DND-41 (cell line): Measurements from ENCODE around the gene ADK.

Source experiments
- ATAC-seq: fragments of 200-7000 bp; cut with Tn5 transposase; 3 replicates; pipeline ENCODE4 v1.9.1; 2021; ENCODE audit warnings: low read depth; ENCODE audit not compliant: insufficient read depth
- DNase-seq: peaks from one replicate; pipeline ENCODE4 v3.0.0-alpha.2; 2020
- H2AFZ ChIP-seq: 2 replicates; pipeline ENCODE4 v1.6.0; 2012; ENCODE audit warnings: low read depth, low read length
- H3K27ac ChIP-seq: 2 replicates; pipeline ENCODE4 v1.5.1; 2012; ENCODE audit warnings: low read length, inconsistent platforms
- H3K27me3 ChIP-seq: fragments of 200-600 bp; sonication (generic); 2 replicates; pipeline ENCODE4 v1.6.0; 2012; ENCODE audit warnings: low read length, mild to moderate bottlenecking, inconsistent platforms; ENCODE audit not compliant: insufficient read depth, poor library complexity
- H3K36me3 ChIP-seq: 2 replicates; pipeline ENCODE4 v1.5.1; 2012; ENCODE audit warnings: low read length, inconsistent platforms; ENCODE audit not compliant: insufficient read depth
- H3K4me1 ChIP-seq: 2 replicates; pipeline ENCODE4 v1.5.1; 2012; ENCODE audit warnings: mild to moderate bottlenecking, low read length; ENCODE audit not compliant: insufficient read depth
- H3K4me2 ChIP-seq: 2 replicates; pipeline ENCODE4 v1.6.0; 2012; ENCODE audit warnings: mild to moderate bottlenecking, moderate library complexity, low read length, inconsistent platforms; ENCODE audit not compliant: insufficient read depth
- H3K4me3 ChIP-seq, 2 experiments: fragments of 200-600 bp in 1 of 2; shearing (Covaris generic) in 1 of 2; 2 replicates each; pipeline ENCODE4 v1.5.1; 2012 to 2016; ENCODE audit warnings: inconsistent platforms in 2 of 2, low read length in 2 of 2, mild to moderate bottlenecking in 2 of 2, low read depth in 1 of 2, moderate library complexity in 1 of 2
- H3K79me2 ChIP-seq: 2 replicates; pipeline ENCODE4 v1.6.0; 2012; ENCODE audit warnings: low read length, inconsistent platforms; ENCODE audit not compliant: insufficient read depth
- H3K9ac ChIP-seq: 2 replicates; pipeline ENCODE4 v1.6.0; 2012; ENCODE audit warnings: low read depth, mild to moderate bottlenecking, inconsistent platforms, low read length, moderate library complexity
- H3K9me3 ChIP-seq: 2 replicates; pipeline ENCODE4 v1.5.1; 2012; ENCODE audit warnings: low read length, moderate library complexity, mild to moderate bottlenecking, inconsistent platforms; ENCODE audit not compliant: insufficient read depth, severe bottlenecking
- H4K20me1 ChIP-seq: 2 replicates; pipeline ENCODE4 v1.6.0; 2012; ENCODE audit warnings: low read length; ENCODE audit not compliant: insufficient read depth
- CTCF ChIP-seq: IDR thresholded peaks from 2 replicates; pipeline ENCODE4 v1.5.1; 2012; ENCODE audit warnings: borderline replicate concordance, low read length, moderate library complexity, mild to moderate bottlenecking; ENCODE audit not compliant: poor library complexity, severe bottlenecking; ENCODE audit errors: extremely low read depth
- EZH2 ChIP-seq: IDR thresholded peaks from 3 replicates; pipeline ENCODE4 v1.6.1; 2012; ENCODE audit warnings: borderline replicate concordance, low read depth, mild to moderate bottlenecking, moderate library complexity, low read length, inconsistent platforms; ENCODE audit not compliant: severe bottlenecking

ADK gene

GRCh38 chr10:74381291-74381853, 230.4 kb downstream of the ADK start:
- Histone ChIP-seq H3K4me1 (peaks cover 34% of the 10 kb centered on the region), H2AFZ (no peak overlapping the region), H3K9ac (no peak overlapping the region), H4K20me1 (no peaks in the 10 kb centered on the region), H3K79me2 (no peaks in the 10 kb centered on the region), H3K9me3 (no peaks in the 10 kb centered on the region), H3K36me3 (no peaks in the 10 kb centered on the region), H3K27me3 (no peaks in the 10 kb centered on the region), H3K4me2 (no peak overlapping the region), H3K27ac (0 out of 2 replicates have a peak overlapping the region, but pooled peaks have one; percentile 15), H3K4me3 (no peak overlapping the region)
- ATAC-seq (no peak), DNase-seq (no peak)
- TF ChIP-seq CTCF (no peak), EZH2 (no peak)

GRCh38 chr10:74382663-74383062, 231.6 kb downstream of the ADK start:
- ATAC-seq (no peak), DNase-seq (no peak)
- no peak overlapping the region for H2AFZ ChIP-seq
- peaks cover 34% of the 10 kb centered on the region for H3K4me1 ChIP-seq
- H3K4me3 ChIP-seq = no peak overlapping the region
- H3K4me2 ChIP-seq = no peak overlapping the region
- H4K20me1 ChIP-seq = no peaks in the 10 kb centered on the region
- peak overlapping the region; percentile 55; the same call in 1 of the 2 replicates for H3K27ac ChIP-seq
- no peak for TF ChIP-seq CTCF
- TF ChIP-seq EZH2 = no peak
- H3K79me2 ChIP-seq = no peaks in the 10 kb centered on the region
- H3K27me3 ChIP-seq = no peaks in the 10 kb centered on the region
- H3K9me3 ChIP-seq = no peaks in the 10 kb centered on the region
- no peak overlapping the region for H3K9ac ChIP-seq
- no peaks in the 10 kb centered on the region for H3K36me3 ChIP-seq

GRCh38 chr10:74383642-74384041, 232.6 kb downstream of the ADK start:
- H2AFZ ChIP-seq = no peak overlapping the region
- no peak overlapping the region for H3K4me2 ChIP-seq
- H3K9me3 ChIP-seq = no peaks in the 10 kb centered on the region
- H4K20me1 ChIP-seq = no peaks in the 10 kb centered on the region
- H3K9ac ChIP-seq = no peak overlapping the region
- TF ChIP-seq EZH2 = no peak
- TF ChIP-seq CTCF = no peak
- H3K27me3 ChIP-seq = no peaks in the 10 kb centered on the region
- peaks cover 34% of the 10 kb centered on the region for H3K4me1 ChIP-seq
- no peak overlapping the region for H3K4me3 ChIP-seq
- peak overlapping the region; percentile 75 for H3K27ac ChIP-seq
- DNase-seq (no peak), ATAC-seq (peak; percentile 33; the same call in 1 of the 3 replicates)
- H3K36me3 ChIP-seq = no peaks in the 10 kb centered on the region
- H3K79me2 ChIP-seq = no peaks in the 10 kb centered on the region
